ENCODE measurements around the gene RAPGEF1. TPM values are rescaled to one million over a fixed set of nuclear protein-coding genes. Genes with fewer than 3 reads are reported as not detected.

RAPGEF1 gene
- total RNA-seq, 1 donor from 2014 or later, result 73.1 TPM

DNA sequence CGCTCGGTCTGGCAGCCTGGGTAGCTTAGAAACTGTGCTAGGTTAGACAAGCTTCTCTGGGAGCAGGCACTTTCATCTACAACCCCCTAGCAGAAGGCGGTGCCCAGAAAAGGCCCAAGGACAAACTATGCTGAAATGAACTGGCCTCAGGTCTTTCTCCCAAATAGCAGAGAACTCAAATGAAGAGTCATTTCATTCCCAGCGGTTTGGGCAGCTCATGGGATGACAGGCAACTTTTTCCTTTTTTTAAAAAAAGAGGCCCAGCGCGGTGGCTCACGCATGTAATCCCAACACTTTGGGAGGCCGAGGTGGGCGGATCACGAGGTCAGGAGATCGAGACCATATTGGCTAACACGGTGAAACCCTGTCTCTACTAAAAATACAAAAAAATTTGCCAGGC is 2.5 kb downstream of the RAPGEF1 start:
- no peaks in the 10 kb centered on the region for H3K27me3 Mint-ChIP-seq (ENCODE audit: low read depth)
- no peak overlapping the region for H3K27ac Mint-ChIP-seq (ENCODE audit: unreplicated experiment)
- TF ChIP-seq, protein P1, sequence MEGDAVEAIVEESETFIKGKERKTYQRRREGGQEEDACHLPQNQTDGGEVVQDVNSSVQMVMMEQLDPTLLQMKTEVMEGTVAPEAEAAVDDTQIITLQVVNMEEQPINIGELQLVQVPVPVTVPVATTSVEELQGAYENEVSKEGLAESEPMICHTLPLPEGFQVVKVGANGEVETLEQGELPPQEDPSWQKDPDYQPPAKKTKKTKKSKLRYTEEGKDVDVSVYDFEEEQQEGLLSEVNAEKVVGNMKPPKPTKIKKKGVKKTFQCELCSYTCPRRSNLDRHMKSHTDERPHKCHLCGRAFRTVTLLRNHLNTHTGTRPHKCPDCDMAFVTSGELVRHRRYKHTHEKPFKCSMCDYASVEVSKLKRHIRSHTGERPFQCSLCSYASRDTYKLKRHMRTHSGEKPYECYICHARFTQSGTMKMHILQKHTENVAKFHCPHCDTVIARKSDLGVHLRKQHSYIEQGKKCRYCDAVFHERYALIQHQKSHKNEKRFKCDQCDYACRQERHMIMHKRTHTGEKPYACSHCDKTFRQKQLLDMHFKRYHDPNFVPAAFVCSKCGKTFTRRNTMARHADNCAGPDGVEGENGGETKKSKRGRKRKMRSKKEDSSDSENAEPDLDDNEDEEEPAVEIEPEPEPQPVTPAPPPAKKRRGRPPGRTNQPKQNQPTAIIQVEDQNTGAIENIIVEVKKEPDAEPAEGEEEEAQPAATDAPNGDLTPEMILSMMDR (IDR thresholded peaks at IDR 0.05), result no peak
- DNase-seq (ENCODE audit: low spot score), result no peak
- H3K4me1 Mint-ChIP-seq (ENCODE audit: low read depth), result peaks cover 62% of the 10 kb centered on the region
- H3K36me3 Mint-ChIP-seq (ENCODE audit: low read depth), result peaks cover 2% of the 10 kb centered on the region
- H3K4me3 Mint-ChIP-seq (ENCODE audit: unreplicated experiment), result no peak overlapping the region
- H3K9me3 Mint-ChIP-seq (ENCODE audit: low read depth), result no peaks in the 10 kb centered on the region

GRCh38 chr9:131736431-131736830 is 3.4 kb downstream of the RAPGEF1 start:
- DNase-seq (ENCODE audit: low spot score), result no peak
- peaks cover 2% of the 10 kb centered on the region for H3K36me3 Mint-ChIP-seq (ENCODE audit: low read depth)
- no peaks in the 10 kb centered on the region for H3K27me3 Mint-ChIP-seq (ENCODE audit: low read depth)
- H3K4me3 Mint-ChIP-seq (ENCODE audit: unreplicated experiment), result no peak overlapping the region
- peak overlapping the region; percentile 4 for H3K27ac Mint-ChIP-seq (ENCODE audit: unreplicated experiment)
- peaks cover 72% of the 10 kb centered on the region for H3K4me1 Mint-ChIP-seq (ENCODE audit: low read depth)
- TF ChIP-seq, protein P1 (IDR thresholded peaks at IDR 0.05), result no peak
- no peaks in the 10 kb centered on the region for H3K9me3 Mint-ChIP-seq (ENCODE audit: low read depth)

GRCh38 chr9:131735238-131736128 is 4.4 kb downstream of the RAPGEF1 start:
- H3K36me3 Mint-ChIP-seq (ENCODE audit: low read depth), result peaks cover 2% of the 10 kb centered on the region
- DNase-seq (ENCODE audit: low spot score), result peak; percentile 43
- H3K9me3 Mint-ChIP-seq (ENCODE audit: low read depth), result no peaks in the 10 kb centered on the region
- H3K27ac Mint-ChIP-seq (ENCODE audit: unreplicated experiment), result peak overlapping the region; percentile 94
- TF ChIP-seq, protein P1 (IDR thresholded peaks at IDR 0.05), result no peak
- no peaks in the 10 kb centered on the region for H3K27me3 Mint-ChIP-seq (ENCODE audit: low read depth)
- peaks cover 80% of the 10 kb centered on the region for H3K4me1 Mint-ChIP-seq (ENCODE audit: low read depth)
- H3K4me3 Mint-ChIP-seq (ENCODE audit: unreplicated experiment), result no peak overlapping the region

DNA sequence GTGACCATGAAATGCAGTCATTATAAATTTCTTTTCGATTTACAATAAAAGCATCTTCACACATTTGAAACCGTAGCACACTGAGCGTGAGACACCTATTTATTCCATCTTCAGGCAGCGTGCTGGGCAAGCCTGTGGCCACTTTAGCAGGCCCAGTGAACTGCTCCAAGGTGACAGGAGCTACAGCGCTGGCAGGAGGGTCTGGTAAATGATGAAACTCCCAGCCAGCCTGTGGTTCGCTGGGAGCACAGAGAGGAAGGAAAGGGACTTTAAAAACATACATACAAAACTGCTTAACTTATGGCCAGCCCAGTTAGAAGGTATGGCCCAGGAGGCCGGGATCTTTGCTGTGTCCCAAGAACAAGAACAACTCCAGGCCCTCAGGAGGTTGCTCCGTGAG is 5.1 kb downstream of the RAPGEF1 start:
- Mint-ChIP-seq H3K9me3 (ENCODE audit: low read depth) (no peaks in the 10 kb centered on the region), H3K4me1 (ENCODE audit: low read depth) (peaks cover 80% of the 10 kb centered on the region), H3K27ac (ENCODE audit: unreplicated experiment) (peak overlapping the region; percentile 94), H3K4me3 (ENCODE audit: unreplicated experiment) (no peak overlapping the region), H3K36me3 (ENCODE audit: low read depth) (peaks cover 2% of the 10 kb centered on the region), H3K27me3 (ENCODE audit: low read depth) (no peaks in the 10 kb centered on the region)
- TF ChIP-seq, protein P1 (IDR thresholded peaks at IDR 0.05), result no peak
- DNase-seq (ENCODE audit: low spot score), result peak; percentile 22

- peaks cover 2% of the 10 kb centered on the region for H3K36me3 Mint-ChIP-seq (ENCODE audit: low read depth)
- peak overlapping the region; percentile 94 for H3K27ac Mint-ChIP-seq (ENCODE audit: unreplicated experiment)
- no peaks in the 10 kb centered on the region for H3K9me3 Mint-ChIP-seq (ENCODE audit: low read depth)
- peak; percentile 27 for DNase-seq (ENCODE audit: low spot score)
- TF ChIP-seq, protein P1 (IDR thresholded peaks at IDR 0.05), result no peak
- H3K4me3 Mint-ChIP-seq (ENCODE audit: unreplicated experiment), result no peak overlapping the region
- peaks cover 84% of the 10 kb centered on the region for H3K4me1 Mint-ChIP-seq (ENCODE audit: low read depth)
- no peaks in the 10 kb centered on the region for H3K27me3 Mint-ChIP-seq (ENCODE audit: low read depth)
Observed at GRCh38 chr9:131734165-131734610, 5.7 kb downstream of the RAPGEF1 start.

Data from chondrocyte (in vitro differentiated cells).